ENCODE results near the gene PTPRE. TPM values are rescaled to one million over a fixed set of nuclear protein-coding genes. Genes with fewer than 3 reads are reported as not detected.
"Not testable (repeated sequence)": the region's sequence is repeated elsewhere in the genome, so short reads cannot be mapped to it uniquely, and the experiment has no call there.

The PTPRE gene
- total RNA-seq, 1 experiment from 2014 or later, result 20.4 TPM

GRCh38 chr10:127986531-127987466 lies 79.9 kb downstream of the PTPRE start:
- Histone ChIP-seq H3K27me3 (ENCODE audit: low read length) (no peaks in the 10 kb centered on the region), H3K27ac (ENCODE audit: low read length) (no peak overlapping the region), H3K4me1 (ENCODE audit: low read length) (no peaks in the 10 kb centered on the region), H2AFZ (ENCODE audit: low read length) (no peak overlapping the region), H4K20me1 (ENCODE audit: insufficient read depth, low read depth, low read length) (no peaks in the 10 kb centered on the region), H3K79me2 (ENCODE audit: low read length) (no peaks in the 10 kb centered on the region), H3K9me3 (ENCODE audit: low read length) (no peaks in the 10 kb centered on the region), H3K9me2 (replicated peaks; ENCODE audit: insufficient read depth, low read length) (no peaks in the 10 kb centered on the region), H3K4me3 (ENCODE audit: low read length) (no peak overlapping the region), H3K4me2 (ENCODE audit: low read depth, low read length, poor library complexity, severe bottlenecking) (no peak overlapping the region), H3K9ac (ENCODE audit: low read length) (no peak overlapping the region), H3K36me3 (ENCODE audit: insufficient read depth, low read length) (no peaks in the 10 kb centered on the region)
- DNase-seq, result no peak

- H3K27me3 ChIP-seq (ENCODE audit: low read length), result no peaks in the 10 kb centered on the region
- no peaks in the 10 kb centered on the region for H3K9me2 ChIP-seq (replicated peaks; ENCODE audit: insufficient read depth, low read length)
- no peak overlapping the region for H3K4me2 ChIP-seq (ENCODE audit: low read depth, low read length, poor library complexity, severe bottlenecking)
- H3K9ac ChIP-seq (ENCODE audit: low read length), result no peak overlapping the region
- H3K36me3 ChIP-seq (ENCODE audit: insufficient read depth, low read length), result no peaks in the 10 kb centered on the region
- no peak overlapping the region for H2AFZ ChIP-seq (ENCODE audit: low read length)
- H3K9me3 ChIP-seq (ENCODE audit: low read length), result no peaks in the 10 kb centered on the region
- no peaks in the 10 kb centered on the region for H3K79me2 ChIP-seq (ENCODE audit: low read length)
- DNase-seq, result no peak
- no peak overlapping the region for H3K4me3 ChIP-seq (ENCODE audit: low read length)
- no peaks in the 10 kb centered on the region for H4K20me1 ChIP-seq (ENCODE audit: insufficient read depth, low read depth, low read length)
- no peak overlapping the region for H3K27ac ChIP-seq (ENCODE audit: low read length)
- no peaks in the 10 kb centered on the region for H3K4me1 ChIP-seq (ENCODE audit: low read length)
These were observed 80.8 kb downstream of the PTPRE start for GRCh38 chr10:127987467-127988380.

- Histone ChIP-seq H3K4me2 (ENCODE audit: low read depth, low read length, poor library complexity, severe bottlenecking) (no peak overlapping the region), H3K27ac (ENCODE audit: low read length) (no peak overlapping the region), H2AFZ (ENCODE audit: low read length) (no peak overlapping the region), H3K4me3 (ENCODE audit: low read length) (no peak overlapping the region), H3K79me2 (ENCODE audit: low read length) (no peaks in the 10 kb centered on the region), H4K20me1 (ENCODE audit: insufficient read depth, low read depth, low read length) (no peaks in the 10 kb centered on the region), H3K36me3 (ENCODE audit: insufficient read depth, low read length) (no peaks in the 10 kb centered on the region), H3K9me2 (replicated peaks; ENCODE audit: insufficient read depth, low read length) (no peaks in the 10 kb centered on the region), H3K27me3 (ENCODE audit: low read length) (no peaks in the 10 kb centered on the region), H3K4me1 (ENCODE audit: low read length) (no peaks in the 10 kb centered on the region), H3K9ac (ENCODE audit: low read length) (no peak overlapping the region), H3K9me3 (ENCODE audit: low read length) (no peaks in the 10 kb centered on the region)
- no peak for DNase-seq
These were observed 82.6 kb downstream of the PTPRE start for GRCh38 chr10:127989481-127990012.

- not testable (repeated sequence) for H3K9me3 ChIP-seq (ENCODE audit: low read length); H3K4me3 ChIP-seq (ENCODE audit: low read length); H3K27me3 ChIP-seq (ENCODE audit: low read length); H3K27ac ChIP-seq (ENCODE audit: low read length); DNase-seq; H3K4me1 ChIP-seq (ENCODE audit: low read length); H4K20me1 ChIP-seq (ENCODE audit: insufficient read depth, low read depth, low read length); H3K36me3 ChIP-seq (ENCODE audit: insufficient read depth, low read length); H3K9ac ChIP-seq (ENCODE audit: low read length); H3K9me2 ChIP-seq (replicated peaks; ENCODE audit: insufficient read depth, low read length); H3K4me2 ChIP-seq (ENCODE audit: low read depth, low read length, poor library complexity, severe bottlenecking); H3K79me2 ChIP-seq (ENCODE audit: low read length); H2AFZ ChIP-seq (ENCODE audit: low read length)
These were observed 83.4 kb downstream of the PTPRE start for GRCh38 chr10:127990132-127990788.

- Histone ChIP-seq H3K27me3 (ENCODE audit: low read length) (no peaks in the 10 kb centered on the region), H3K36me3 (ENCODE audit: insufficient read depth, low read length) (no peaks in the 10 kb centered on the region), H4K20me1 (ENCODE audit: insufficient read depth, low read depth, low read length) (no peaks in the 10 kb centered on the region), H3K27ac (ENCODE audit: low read length) (no peak overlapping the region), H3K9me2 (replicated peaks; ENCODE audit: insufficient read depth, low read length) (no peaks in the 10 kb centered on the region), H2AFZ (ENCODE audit: low read length) (no peak overlapping the region), H3K9ac (ENCODE audit: low read length) (no peak overlapping the region), H3K4me1 (ENCODE audit: low read length) (no peaks in the 10 kb centered on the region), H3K4me2 (ENCODE audit: low read depth, low read length, poor library complexity, severe bottlenecking) (no peak overlapping the region), H3K9me3 (ENCODE audit: low read length) (no peaks in the 10 kb centered on the region), H3K79me2 (ENCODE audit: low read length) (no peaks in the 10 kb centered on the region), H3K4me3 (ENCODE audit: low read length) (no peak overlapping the region)
- no peak for DNase-seq
These were observed 84.1 kb downstream of the PTPRE start for GRCh38 chr10:127990846-127991542.

GRCh38 chr10:127991543-127992255 lies 84.8 kb downstream of the PTPRE start:
- Histone ChIP-seq H3K36me3 (ENCODE audit: insufficient read depth, low read length) (no peaks in the 10 kb centered on the region), H3K4me3 (ENCODE audit: low read length) (no peak overlapping the region), H3K9ac (ENCODE audit: low read length) (no peak overlapping the region), H3K27ac (ENCODE audit: low read length) (no peak overlapping the region), H3K4me1 (ENCODE audit: low read length) (no peaks in the 10 kb centered on the region), H3K27me3 (ENCODE audit: low read length) (no peaks in the 10 kb centered on the region), H2AFZ (ENCODE audit: low read length) (no peak overlapping the region), H3K79me2 (ENCODE audit: low read length) (no peaks in the 10 kb centered on the region), H4K20me1 (ENCODE audit: insufficient read depth, low read depth, low read length) (no peaks in the 10 kb centered on the region), H3K9me2 (replicated peaks; ENCODE audit: insufficient read depth, low read length) (no peaks in the 10 kb centered on the region), H3K9me3 (ENCODE audit: low read length) (no peaks in the 10 kb centered on the region), H3K4me2 (ENCODE audit: low read depth, low read length, poor library complexity, severe bottlenecking) (no peak overlapping the region)
- no peak for DNase-seq

- H3K9ac ChIP-seq (ENCODE audit: low read length), result no peak overlapping the region
- H4K20me1 ChIP-seq (ENCODE audit: insufficient read depth, low read depth, low read length), result no peaks in the 10 kb centered on the region
- H3K9me3 ChIP-seq (ENCODE audit: low read length), result no peaks in the 10 kb centered on the region
- H3K4me1 ChIP-seq (ENCODE audit: low read length), result no peaks in the 10 kb centered on the region
- DNase-seq, result no peak
- H3K4me3 ChIP-seq (ENCODE audit: low read length), result no peak overlapping the region
- H3K27ac ChIP-seq (ENCODE audit: low read length), result no peak overlapping the region
- no peaks in the 10 kb centered on the region for H3K36me3 ChIP-seq (ENCODE audit: insufficient read depth, low read length)
- no peak overlapping the region for H3K4me2 ChIP-seq (ENCODE audit: low read depth, low read length, poor library complexity, severe bottlenecking)
- no peaks in the 10 kb centered on the region for H3K79me2 ChIP-seq (ENCODE audit: low read length)
- H3K27me3 ChIP-seq (ENCODE audit: low read length), result no peaks in the 10 kb centered on the region
- no peak overlapping the region for H2AFZ ChIP-seq (ENCODE audit: low read length)
- no peaks in the 10 kb centered on the region for H3K9me2 ChIP-seq (replicated peaks; ENCODE audit: insufficient read depth, low read length)
These were observed 85.5 kb downstream of the PTPRE start for GRCh38 chr10:127992376-127992775.
